ENCODE results near the gene C10orf88. TPM values are rescaled to one million over a fixed set of nuclear protein-coding genes. Genes with fewer than 3 reads are reported as not detected.
A peak's percentile ranks its signal among the peaks of the same experiment; 100 is the strongest.

Gene C10orf88
- total and polyA plus RNA-seq, 2 of the 13 experiments (the other 11 are each of a cell fraction or from before 2014, with no cell fraction given) = 4.6 to 11.8 TPM

- TF ChIP-seq, protein P1, sequence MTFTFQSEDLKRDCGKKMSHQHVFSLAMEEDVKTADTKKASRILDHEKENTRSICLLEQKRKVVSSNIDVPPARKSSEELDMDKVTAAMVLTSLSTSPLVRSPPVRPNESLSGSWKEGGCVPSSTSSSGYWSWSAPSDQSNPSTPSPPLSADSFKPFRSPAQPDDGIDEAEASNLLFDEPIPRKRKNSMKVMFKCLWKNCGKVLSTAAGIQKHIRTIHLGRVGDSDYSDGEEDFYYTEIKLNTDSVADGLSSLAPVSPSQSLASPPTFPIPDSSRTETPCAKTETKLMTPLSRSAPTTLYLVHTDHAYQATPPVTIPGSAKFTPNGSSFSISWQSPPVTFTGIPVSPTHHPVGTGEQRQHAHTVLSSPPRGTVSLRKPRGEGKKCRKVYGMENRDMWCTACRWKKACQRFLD (CRISPR knock-in tag; IDR thresholded peaks at IDR 0.05; ENCODE audit: borderline replicate concordance) = 0 out of 2 replicates have a peak, but pooled peaks have one; percentile 84
- TF ChIP-seq, protein P2, sequence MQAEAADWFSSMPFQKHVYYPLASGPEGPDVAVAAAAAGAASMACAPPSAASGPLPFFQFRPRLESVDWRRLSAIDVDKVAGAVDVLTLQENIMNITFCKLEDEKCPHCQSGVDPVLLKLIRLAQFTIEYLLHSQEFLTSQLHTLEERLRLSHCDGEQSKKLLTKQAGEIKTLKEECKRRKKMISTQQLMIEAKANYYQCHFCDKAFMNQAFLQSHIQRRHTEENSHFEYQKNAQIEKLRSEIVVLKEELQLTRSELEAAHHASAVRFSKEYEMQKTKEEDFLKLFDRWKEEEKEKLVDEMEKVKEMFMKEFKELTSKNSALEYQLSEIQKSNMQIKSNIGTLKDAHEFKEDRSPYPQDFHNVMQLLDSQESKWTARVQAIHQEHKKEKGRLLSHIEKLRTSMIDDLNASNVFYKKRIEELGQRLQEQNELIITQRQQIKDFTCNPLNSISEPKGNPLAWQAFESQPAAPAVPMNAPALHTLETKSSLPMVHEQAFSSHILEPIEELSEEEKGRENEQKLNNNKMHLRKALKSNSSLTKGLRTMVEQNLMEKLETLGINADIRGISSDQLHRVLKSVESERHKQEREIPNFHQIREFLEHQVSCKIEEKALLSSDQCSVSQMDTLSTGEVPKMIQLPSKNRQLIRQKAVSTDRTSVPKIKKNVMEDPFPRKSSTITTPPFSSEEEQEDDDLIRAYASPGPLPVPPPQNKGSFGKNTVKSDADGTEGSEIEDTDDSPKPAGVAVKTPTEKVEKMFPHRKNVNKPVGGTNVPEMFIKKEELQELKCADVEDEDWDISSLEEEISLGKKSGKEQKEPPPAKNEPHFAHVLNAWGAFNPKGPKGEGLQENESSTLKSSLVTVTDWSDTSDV (CRISPR knock-in tag; IDR thresholded peaks at IDR 0.05) = peak; percentile 42; the same call in 1 of the 2 replicates
- peak; percentile 83 for TF ChIP-seq ZXDC (CRISPR knock-in tag; IDR thresholded peaks at IDR 0.05)
- TF ChIP-seq, protein P3, sequence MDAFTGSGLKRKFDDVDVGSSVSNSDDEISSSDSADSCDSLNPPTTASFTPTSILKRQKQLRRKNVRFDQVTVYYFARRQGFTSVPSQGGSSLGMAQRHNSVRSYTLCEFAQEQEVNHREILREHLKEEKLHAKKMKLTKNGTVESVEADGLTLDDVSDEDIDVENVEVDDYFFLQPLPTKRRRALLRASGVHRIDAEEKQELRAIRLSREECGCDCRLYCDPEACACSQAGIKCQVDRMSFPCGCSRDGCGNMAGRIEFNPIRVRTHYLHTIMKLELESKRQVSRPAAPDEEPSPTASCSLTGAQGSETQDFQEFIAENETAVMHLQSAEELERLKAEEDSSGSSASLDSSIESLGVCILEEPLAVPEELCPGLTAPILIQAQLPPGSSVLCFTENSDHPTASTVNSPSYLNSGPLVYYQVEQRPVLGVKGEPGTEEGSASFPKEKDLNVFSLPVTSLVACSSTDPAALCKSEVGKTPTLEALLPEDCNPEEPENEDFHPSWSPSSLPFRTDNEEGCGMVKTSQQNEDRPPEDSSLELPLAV (CRISPR knock-in tag; conservative IDR thresholded peaks at IDR 0.05; ENCODE audit: low read depth) = no peak
- TF ChIP-seq, protein P4, sequence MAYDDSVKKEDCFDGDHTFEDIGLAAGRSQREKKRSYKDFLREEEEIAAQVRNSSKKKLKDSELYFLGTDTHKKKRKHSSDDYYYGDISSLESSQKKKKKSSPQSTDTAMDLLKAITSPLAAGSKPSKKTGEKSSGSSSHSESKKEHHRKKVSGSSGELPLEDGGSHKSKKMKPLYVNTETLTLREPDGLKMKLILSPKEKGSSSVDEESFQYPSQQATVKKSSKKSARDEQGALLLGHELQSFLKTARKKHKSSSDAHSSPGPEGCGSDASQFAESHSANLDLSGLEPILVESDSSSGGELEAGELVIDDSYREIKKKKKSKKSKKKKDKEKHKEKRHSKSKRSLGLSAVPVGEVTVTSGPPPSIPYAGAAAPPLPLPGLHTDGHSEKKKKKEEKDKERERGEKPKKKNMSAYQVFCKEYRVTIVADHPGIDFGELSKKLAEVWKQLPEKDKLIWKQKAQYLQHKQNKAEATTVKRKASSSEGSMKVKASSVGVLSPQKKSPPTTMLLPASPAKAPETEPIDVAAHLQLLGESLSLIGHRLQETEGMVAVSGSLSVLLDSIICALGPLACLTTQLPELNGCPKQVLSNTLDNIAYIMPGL (CRISPR knock-in tag; IDR thresholded peaks at IDR 0.05; ENCODE audit: borderline replicate concordance in 1 of 2, low read depth in 1 of 2) = peak; percentile 82 to 89
- no peak for TF ChIP-seq SP1 (IDR thresholded peaks at IDR 0.05)
- peak; percentile 82 for TF ChIP-seq SP1 (CRISPR knock-in tag; IDR thresholded peaks at IDR 0.05)
- TF ChIP-seq ZNF782 (CRISPR knock-in tag; IDR thresholded peaks at IDR 0.05; ENCODE audit: borderline replicate concordance) = peak; percentile 62; the same call in 1 of the 2 replicates
- TF ChIP-seq ZNF264 (CRISPR knock-in tag; IDR thresholded peaks at IDR 0.05) = no peak
- peak; percentile 80; the same call in 1 of the 2 replicates for TF ChIP-seq ZC3H13 (CRISPR knock-in tag; IDR thresholded peaks at IDR 0.05)
- 0 out of 2 replicates have a peak, but pooled peaks have one; percentile 57 for TF ChIP-seq ZNF713 (CRISPR knock-in tag; IDR thresholded peaks at IDR 0.05)
- TF ChIP-seq, protein P5, sequence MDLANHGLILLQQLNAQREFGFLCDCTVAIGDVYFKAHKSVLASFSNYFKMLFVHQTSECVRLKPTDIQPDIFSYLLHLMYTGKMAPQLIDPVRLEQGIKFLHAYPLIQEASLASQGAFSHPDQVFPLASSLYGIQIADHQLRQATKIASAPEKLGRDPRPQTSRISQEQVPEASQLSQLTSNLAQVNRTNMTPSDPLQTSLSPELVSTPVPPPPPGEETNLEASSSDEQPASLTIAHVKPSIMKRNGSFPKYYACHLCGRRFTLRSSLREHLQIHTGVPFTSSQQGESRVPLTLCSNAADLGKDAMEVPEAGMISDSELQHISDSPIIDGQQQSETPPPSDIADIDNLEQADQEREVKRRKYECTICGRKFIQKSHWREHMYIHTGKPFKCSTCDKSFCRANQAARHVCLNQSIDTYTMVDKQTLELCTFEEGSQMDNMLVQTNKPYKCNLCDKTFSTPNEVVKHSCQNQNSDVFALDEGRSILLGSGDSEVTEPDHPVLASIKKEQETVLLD (CRISPR knock-in tag; IDR thresholded peaks at IDR 0.05; ENCODE audit: low read depth) = 0 out of 2 replicates have a peak, but pooled peaks have one; percentile 82
- TF ChIP-seq, protein P6, sequence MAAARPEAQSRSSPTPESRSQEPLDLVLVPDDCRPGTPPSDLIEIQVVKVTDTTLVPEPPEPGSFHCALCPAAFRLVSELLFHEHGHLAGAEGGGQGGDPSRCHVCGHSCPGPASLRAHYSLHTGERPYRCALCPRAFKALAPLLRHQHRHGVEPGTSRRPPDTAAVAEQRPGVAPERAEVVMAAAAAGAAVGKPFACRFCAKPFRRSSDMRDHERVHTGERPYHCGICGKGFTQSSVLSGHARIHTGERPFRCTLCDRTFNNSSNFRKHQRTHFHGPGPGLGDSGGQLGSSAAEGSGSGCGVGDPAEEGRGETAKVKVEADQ (CRISPR knock-in tag; IDR thresholded peaks at IDR 0.05; ENCODE audit: borderline replicate concordance) = peak; percentile 45; the same call in 1 of the 2 replicates
Observed at GRCh38 chr10:122980209-122981065, 26.4 kb upstream of the C10orf88 start, which contains the start of gene PSTK (continued).

All from HepG2 (cell line).